SU-DHL-6 (cell line): ENCODE measurements around the gene ATP5IF1.

Source experiments
- CTCF ChIP-seq: fragments of 200-600 bp; sonication (generic); IDR thresholded peaks from one replicate; pipeline ENCODE4 v1.5.1; 2017; ENCODE audit warnings: antibody characterized with exemption, mild to moderate bottlenecking, low read length, moderate library complexity; ENCODE audit not compliant: insufficient read depth, poor library complexity, severe bottlenecking
- EZH2phosphoT487 ChIP-seq: fragments of 200-600 bp; sonication (generic), shearing (Covaris generic); conservative IDR thresholded peaks from 2 replicates; pipeline ENCODE4 v1.6.1; 2018; ENCODE audit warnings: mild to moderate bottlenecking, antibody characterized with exemption, low read length, moderate library complexity, mixed read lengths

- TF ChIP-seq CTCF (no peak), EZH2phosphoT487 (no peak)
Measured at GRCh38 chr1:28243685-28244311, 7.9 kb downstream of the ATP5IF1 start.
